Testis (tissue), 3 donors: Measurements from ENCODE around the gene CACUL1. TPM values are rescaled to one million over a fixed set of nuclear protein-coding genes. Genes with fewer than 3 reads are reported as not detected.

Experiments used
- DNase-seq: peaks from one replicate; pipeline ENCODE4 v3.0.0-alpha.2; 2019
- H3K27ac ChIP-seq, 2 donors: fragments of 200-600 bp; sonication (generic); one replicate each; pipeline ENCODE4 v1.5.1; 2019
- H3K27me3 ChIP-seq: fragments of 200-600 bp; sonication (generic); one replicate; pipeline ENCODE4 v1.5.1; 2019
- H3K36me3 ChIP-seq: fragments of 200-600 bp; sonication (generic); one replicate; pipeline ENCODE4 v1.5.1; 2017; ENCODE audit warnings: low read depth; ENCODE audit errors: missing control alignments
- H3K4me1 ChIP-seq: fragments of 200-600 bp; sonication (generic); one replicate; pipeline ENCODE4 v1.5.1; 2019
- H3K4me3 ChIP-seq, 2 donors: fragments of 200-600 bp; sonication (generic); one replicate each; pipeline ENCODE4 v1.5.1; 2017 to 2019
- H3K9me3 ChIP-seq: fragments of 200-600 bp; sonication (generic); one replicate; pipeline ENCODE4 v1.5.1; 2017
- CTCF ChIP-seq, 3 experiments: fragments of 450-650 bp in 2 of 3; fragments of 200-600 bp in 1 of 3; sonication (generic) in 1 of 3; IDR thresholded peaks; one replicate each; pipeline ENCODE4 v1.5.1; 2016 to 2019; ENCODE audit warnings: antibody characterized with exemption in 3 of 3, mild to moderate bottlenecking in 2 of 3, moderate library complexity in 1 of 3
- POLR2A ChIP-seq: fragments of 450-650 bp; IDR thresholded peaks from one replicate; pipeline ENCODE4 v1.6.1; 2017; ENCODE audit warnings: antibody characterized with exemption, mild to moderate bottlenecking, moderate library complexity
- WGBS, 2 donors: methylation state at CpG; one replicate each; pipeline ENCODE4 v1.1.5; 2018; 5-methylcytosine and 5-hydroxymethylcytosine counted together
- intact Hi-C: fragments of 100-400 bp; cut with DNase I; formaldehyde crosslinking; loops from one replicate; pipeline ENCODE4 v1.15.1; 2023; ENCODE audit warnings: low total_unique reads
- polyA plus RNA-seq: library from polyadenylated mRNA; stranded (reverse); fragments of 350-450 nt; fragmentation: Illumina TruSeq; extraction: RNeasy Lipid Tissue Mini Kit (QIAGEN cat#74804); gene quantifications from one replicate; pipeline ENCODE4 v1.2.3, GENCODE V29; 2014; ENCODE audit warnings: low read depth, low replicate concordance; ENCODE audit not compliant: insufficient read depth
- total RNA-seq, 2 donors: library from RNA; depleted of rRNA; stranded (reverse); fragments of >200 nt; gene quantifications; one replicate each; pipeline ENCODE4 v1.2.3, GENCODE V29; 2016

Gene CACUL1
- total and polyA plus RNA-seq, 3 donors from 2014 or later, result 60.1 to 72.0 (median 62.6) TPM

DNA sequence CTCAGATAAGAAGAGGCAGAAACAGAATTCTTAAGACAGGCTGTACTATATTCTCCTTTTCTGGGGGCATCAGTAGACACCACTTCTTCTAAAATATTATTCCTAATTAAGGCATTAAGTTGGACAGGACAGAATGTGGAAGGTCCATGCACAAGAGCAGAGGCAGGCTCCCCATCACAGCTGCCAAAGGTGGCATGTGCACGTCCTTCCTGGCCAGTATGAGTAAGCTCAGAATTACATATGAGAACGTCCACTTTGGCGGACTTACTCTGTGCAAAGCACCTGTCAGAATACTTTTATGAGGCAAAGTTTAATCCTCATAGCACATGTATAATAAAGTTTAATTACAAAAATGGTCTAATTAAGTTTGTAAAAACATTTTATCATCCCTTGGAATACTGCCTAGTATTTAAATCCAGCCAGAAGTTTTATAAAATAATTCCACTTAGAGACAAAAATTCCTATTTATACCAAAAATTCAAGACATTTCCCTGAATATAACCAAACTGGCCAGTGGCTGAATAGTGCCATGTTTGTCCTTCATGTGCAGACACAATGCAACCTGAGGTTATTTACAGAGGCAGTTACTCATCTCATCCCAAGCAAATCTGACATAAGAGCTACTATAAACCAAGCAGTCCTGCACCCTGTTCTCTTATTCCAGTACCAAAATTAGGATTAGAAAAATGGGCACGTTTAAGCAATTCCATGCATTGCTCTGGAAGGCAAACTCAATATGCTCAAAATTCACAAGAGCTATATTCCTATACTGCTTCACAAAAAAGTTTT is 65.5 kb downstream of the CACUL1 start:
- WGBS, 2 donors, result 88 to 92% methylated on average over 4 of the region's 4 CpGs
- no peak overlapping the region for H3K27ac ChIP-seq

GRCh38 chr10:118687472-118687871 is 67.3 kb downstream of the CACUL1 start:
- Histone ChIP-seq H3K4me3 (no peak overlapping the region), H3K27me3 (no peaks in the 10 kb centered on the region), H3K9me3 (no peaks in the 10 kb centered on the region), H3K27ac (no peak overlapping the region), H3K36me3 (no peaks in the 10 kb centered on the region), H3K4me1 (no peaks in the 10 kb centered on the region)
- TF ChIP-seq CTCF (IDR thresholded peaks at IDR 0.05) (no peak), POLR2A (no peak)
- intact Hi-C loops, result no loop called here
- DNase-seq, result no peak

More for the DNA sequence above, 65.5 kb downstream of the CACUL1 start:
- Histone ChIP-seq H3K4me3 (no peak overlapping the region), H3K27me3 (no peaks in the 10 kb centered on the region), H3K9me3 (no peaks in the 10 kb centered on the region), H3K4me1 (no peaks in the 10 kb centered on the region), H3K36me3 (no peaks in the 10 kb centered on the region)
- TF ChIP-seq CTCF (IDR thresholded peaks at IDR 0.05), result no peak
- no peak for TF ChIP-seq POLR2A
- intact Hi-C loops, result no loop called here
- DNase-seq, result no peak

GRCh38 chr10:118682533-118682932 is 72.2 kb downstream of the CACUL1 start:
- 86 to 93% methylated on average over 6 of the region's 6 CpGs for WGBS, 2 donors
- Histone ChIP-seq H3K27ac (no peak overlapping the region), H3K4me1 (no peaks in the 10 kb centered on the region), H3K27me3 (no peaks in the 10 kb centered on the region), H3K4me3 (no peak overlapping the region), H3K9me3 (no peaks in the 10 kb centered on the region), H3K36me3 (no peaks in the 10 kb centered on the region)
- no peak for DNase-seq
- no peak for TF ChIP-seq CTCF (IDR thresholded peaks at IDR 0.05)
- no peak for TF ChIP-seq POLR2A
- intact Hi-C loops, result no loop called here

- 95 to 100% methylated on average over 1 of the region's 1 CpG for WGBS, 2 donors
- no peak for DNase-seq
- H3K36me3 ChIP-seq, result no peaks in the 10 kb centered on the region
Observed at GRCh38 chr10:118680197-118680596, 74.6 kb downstream of the CACUL1 start.

More at GRCh38 chr10:118680197-118680596, 74.6 kb downstream of the CACUL1 start:
- intact Hi-C loops, result no loop called here
- H3K9me3 ChIP-seq, result no peaks in the 10 kb centered on the region
- no peaks in the 10 kb centered on the region for H3K4me1 ChIP-seq
- H3K27me3 ChIP-seq, result no peaks in the 10 kb centered on the region
- H3K4me3 ChIP-seq, result no peak overlapping the region
- no peak overlapping the region for H3K27ac ChIP-seq
- TF ChIP-seq CTCF (IDR thresholded peaks at IDR 0.05), result no peak
- TF ChIP-seq POLR2A, result no peak
